Medulla oblongata (tissue), 1 donor: ENCODE measurements around the gene VPS26B.
A peak's percentile ranks its signal among the peaks of the same experiment; 100 is the strongest.
"Not testable (repeated sequence)": the region's sequence is repeated elsewhere in the genome, so short reads cannot be mapped to it uniquely, and the experiment has no call there.

Experiments used
- DNase-seq: peaks from one replicate; pipeline ENCODE4 v3.0.0-alpha.2; 2015; ENCODE audit errors: extremely low spot score

VPS26B gene

GRCh38 chr11:134231958-134232659 is 7.6 kb downstream of the VPS26B start:
- DNase-seq: no peak

- no peak for DNase-seq
These were observed 9.3 kb downstream of the VPS26B start for GRCh38 chr11:134233729-134234179.

- DNase-seq: no peak
These were observed 10.9 kb downstream of the VPS26B start for GRCh38 chr11:134235399-134235798.

GRCh38 chr11:134236834-134237556 is 12.5 kb downstream of the VPS26B start:
- no peak for DNase-seq

GRCh38 chr11:134237557-134237922 is 13.1 kb downstream of the VPS26B start:
- no peak for DNase-seq

GRCh38 chr11:134238956-134239355 is 14.5 kb downstream of the VPS26B start:
- no peak for DNase-seq

GRCh38 chr11:134240592-134240991 is 16.1 kb downstream of the VPS26B start:
- no peak for DNase-seq

- no peak for DNase-seq
These were observed 17.9 kb downstream of the VPS26B start for GRCh38 chr11:134242376-134242775.

- no peak for DNase-seq
These were observed 19.4 kb downstream of the VPS26B start for GRCh38 chr11:134243913-134244312.

GRCh38 chr11:134244593-134244992 is 20.1 kb downstream of the VPS26B start:
- DNase-seq: no peak

- DNase-seq: no peak
These were observed 21.0 kb downstream of the VPS26B start for GRCh38 chr11:134245434-134245833.

GRCh38 chr11:134246100-134246499 is 21.6 kb downstream of the VPS26B start:
- DNase-seq: no peak

- DNase-seq: no peak
These were observed 22.2 kb downstream of the VPS26B start for GRCh38 chr11:134246678-134247077.

- DNase-seq: no peak
These were observed 24.5 kb downstream of the VPS26B start for GRCh38 chr11:134248910-134249480.

GRCh38 chr11:134250246-134250645 is 25.8 kb downstream of the VPS26B start:
- no peak for DNase-seq

- no peak for DNase-seq
These were observed 26.2 kb downstream of the VPS26B start for GRCh38 chr11:134250675-134251074.

GRCh38 chr11:134252346-134253187 is 28.1 kb downstream of the VPS26B start:
- DNase-seq: peak; percentile 12

- peak; percentile 98 for DNase-seq
These were observed 28.9 kb downstream of the VPS26B start, which contains the start of the genes ACAD8 and THYN1 for GRCh38 chr11:134253188-134253993. ACAD8 (plus strand) TSS chr11:134253568; CDS start chr11:134253601, 33 bp downstream. THYN1 (minus strand) TSS chr11:134253352; CDS start chr11:134252882, 470 bp downstream.

- no peak for DNase-seq
These were observed 30.1 kb downstream of the VPS26B start for GRCh38 chr11:134254433-134255183.

GRCh38 chr11:134255184-134255561 is 30.7 kb downstream of the VPS26B start:
- DNase-seq: not testable (repeated sequence)
